GM12892 (cell line): ENCODE measurements around the gene ACLY.

Source experiments
- POLR2A ChIP-seq: IDR thresholded peaks from 2 replicates; pipeline ENCODE4 v1.6.1; 2011; ENCODE audit warnings: low read depth, low read length, control low read depth
- POLR2AphosphoS5 ChIP-seq: IDR thresholded peaks from 2 replicates; pipeline ENCODE4 v1.6.1; 2011; ENCODE audit warnings: low read depth, low read length, control low read depth
- TAF1 ChIP-seq: IDR thresholded peaks from 2 replicates; pipeline ENCODE4 v1.6.1; 2011; ENCODE audit warnings: low read depth, mild to moderate bottlenecking, control low read depth, low read length, borderline replicate concordance

- TF ChIP-seq POLR2AphosphoS5 (no peak), POLR2A (no peak), TAF1 (no peak)
Observed at GRCh38 chr17:41943492-41943891, 24.7 kb upstream of the ACLY start.
